OCI-LY7 (cell line): Measurements from ENCODE around the gene CLNS1A.

Experiments used
- CTCF ChIP-seq: fragments of 200-600 bp; sonication (generic); conservative IDR thresholded peaks from 2 replicates; pipeline ENCODE4 v1.5.1; 2014; ENCODE audit warnings: mild to moderate bottlenecking, antibody characterized with exemption, low read length, moderate library complexity, mixed read lengths
- EZH2phosphoT487 ChIP-seq: fragments of 200-600 bp; sonication (generic); IDR thresholded peaks from 2 replicates; pipeline ENCODE4 v1.6.1; 2018; ENCODE audit warnings: low read depth, borderline replicate concordance, mild to moderate bottlenecking, mixed run types, antibody characterized with exemption, low read length, moderate library complexity, mixed read lengths

- TF ChIP-seq CTCF (no peak), EZH2phosphoT487 (no peak)
These were observed 43.7 kb downstream of the CLNS1A start for GRCh38 chr11:77593883-77594282.
